ENCODE results near the gene TMEM44.
"Not testable (repeated sequence)": the region's sequence is repeated elsewhere in the genome, so short reads cannot be mapped to it uniquely, and the experiment has no call there.

Gene TMEM44

GRCh38 chr3:194549853-194550252, 83.4 kb downstream of the TMEM44 start:
- no peak for DNase-seq

- no peak for DNase-seq
Measured at GRCh38 chr3:194548346-194549321, 84.6 kb downstream of the TMEM44 start.

DNA sequence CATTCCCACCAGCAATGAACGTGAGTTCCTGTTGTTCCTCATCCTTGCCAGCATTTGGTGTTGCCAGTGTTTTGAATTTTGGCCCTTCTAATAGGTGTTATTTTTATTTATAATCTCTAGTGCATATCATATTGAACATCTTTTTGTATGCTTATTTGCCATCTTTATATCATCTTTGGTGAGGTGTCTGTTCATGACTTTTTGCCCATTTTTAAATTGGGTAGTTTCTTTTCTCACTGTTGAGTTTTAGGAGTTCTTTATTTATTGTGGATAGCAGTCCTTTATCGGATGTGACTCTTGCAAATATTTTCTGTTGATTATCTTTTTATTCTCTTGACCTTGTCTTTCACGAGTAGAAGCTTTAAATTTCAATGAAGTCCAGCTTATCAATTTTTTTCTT, 86.2 kb downstream of the TMEM44 start:
- no peak for DNase-seq

DNA sequence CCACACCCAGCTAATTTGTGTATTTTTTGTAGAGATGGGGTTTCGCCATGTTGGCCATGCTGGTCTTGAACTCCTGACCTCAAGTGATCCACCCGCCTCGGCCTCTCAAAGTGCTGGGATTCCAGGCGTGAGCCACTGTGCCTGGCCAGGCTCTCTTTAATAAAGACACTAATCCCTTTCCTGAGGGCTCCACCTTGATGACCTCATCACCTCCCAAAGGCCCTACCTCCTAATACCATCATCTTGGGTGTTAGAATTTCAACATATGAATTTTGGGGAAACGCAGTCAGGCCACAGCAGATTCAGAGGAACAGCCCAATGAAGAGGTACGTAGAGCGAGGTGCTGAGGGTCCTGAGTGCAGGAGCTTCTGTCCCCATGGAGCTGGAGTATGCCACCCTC, 87.7 kb downstream of the TMEM44 start:
- not testable (repeated sequence) for DNase-seq

- DNase-seq = no peak
Measured at GRCh38 chr3:194543550-194543949, 89.7 kb downstream of the TMEM44 start.

- no peak for DNase-seq
Measured at GRCh38 chr3:194541483-194541882, 91.7 kb downstream of the TMEM44 start.

DNA sequence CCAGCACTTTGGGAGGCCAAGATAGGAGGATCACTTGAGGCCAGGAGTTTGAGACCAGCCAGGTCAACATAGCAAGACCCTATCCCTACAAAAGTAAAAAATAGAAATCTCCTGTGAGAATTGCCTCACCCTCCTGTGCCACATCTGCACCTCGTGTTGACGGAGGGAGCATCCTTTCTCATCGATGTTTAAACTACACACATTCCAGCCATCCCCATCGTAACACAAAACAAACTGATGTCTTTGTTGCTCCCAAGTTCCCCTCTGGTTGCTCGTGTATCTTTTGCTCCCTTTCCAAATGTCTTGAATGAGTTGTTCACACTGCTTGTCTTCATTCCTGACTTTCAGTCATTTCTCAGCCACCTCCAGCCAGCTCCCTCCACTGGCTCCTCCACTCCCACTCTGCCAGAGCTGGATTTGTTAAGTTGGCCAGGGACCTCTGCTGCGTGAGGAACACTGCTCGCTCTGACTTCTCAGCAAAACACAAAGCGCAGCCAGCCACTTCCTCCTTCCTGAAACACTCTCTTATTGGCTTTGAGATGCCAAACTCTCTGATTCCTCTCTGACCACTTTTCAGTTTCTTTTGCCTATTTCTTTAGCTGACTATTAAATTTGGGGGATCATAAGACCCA, 92.8 kb downstream of the TMEM44 start:
- DNase-seq = no peak

GRCh38 chr3:194539498-194539897, 93.7 kb downstream of the TMEM44 start:
- DNase-seq = no peak

- DNase-seq = no peak
Measured at GRCh38 chr3:194537732-194538247, 95.4 kb downstream of the TMEM44 start.
